ENCODE measurements around the gene POLD2. TPM values are rescaled to one million over a fixed set of nuclear protein-coding genes. Genes with fewer than 3 reads are reported as not detected.
A peak's percentile ranks its signal among the peaks of the same experiment; 100 is the strongest.

POLD2 gene
- total RNA-seq, 1 experiment from 2014 or later = 131 TPM

- WGBS (ENCODE audit: extremely low coverage, insufficient read length, low lambda C conversion rate) = no CpG with 5 or more reads among the region's 24 CpGs
Observed at GRCh38 chr7:44113764-44114354, 9.5 kb downstream of the POLD2 start.

More at GRCh38 chr7:44113764-44114354, 9.5 kb downstream of the POLD2 start:
- Histone ChIP-seq H4K20me1 (ENCODE audit: control insufficient read depth, insufficient read depth, insufficient read length) (no peaks in the 10 kb centered on the region), H3K23ac (ENCODE audit: insufficient read length, low read depth, low read length) (no peak overlapping the region), H3T11ph (ENCODE audit: low read length) (no peak overlapping the region), H4K8ac (replicated peaks; ENCODE audit: insufficient read length, low read depth, low read length) (no peak overlapping the region), H3K14ac (ENCODE audit: insufficient read depth, low read length) (no peak overlapping the region), H3K56ac (ENCODE audit: insufficient read length, low read depth, low read length) (no peak overlapping the region), H4K5ac (ENCODE audit: insufficient read length, low read depth, low read length) (no peak overlapping the region), H3K23me2 (ENCODE audit: insufficient read length, low read depth, low read length, poor library complexity, severe bottlenecking) (no peaks in the 10 kb centered on the region), H3K9me3 (ENCODE audit: control insufficient read depth, low read depth, low read length) (no peaks in the 10 kb centered on the region), H3K9ac (ENCODE audit: extremely low read depth, insufficient read length, low read length) (no peak overlapping the region), H3K18ac (ENCODE audit: insufficient read length, low read depth, low read length) (no peak overlapping the region), H2BK120ac (ENCODE audit: low read depth, low read length, poor library complexity, severe bottlenecking) (no peak overlapping the region), H2BK20ac (ENCODE audit: low read depth, low read length, poor library complexity, severe bottlenecking) (no peak overlapping the region), H3K27me3 (ENCODE audit: insufficient read depth, low read length) (no peaks in the 10 kb centered on the region), H3K79me1 (ENCODE audit: insufficient read depth, low read depth, low read length, poor library complexity, severe bottlenecking) (no peaks in the 10 kb centered on the region), H4K91ac (ENCODE audit: insufficient read length, low read depth, low read length) (no peak overlapping the region), H2BK5ac (ENCODE audit: insufficient read length, low read length) (no peak overlapping the region), H3K27ac (ENCODE audit: insufficient read length, low read depth, low read length) (no peak overlapping the region), H3K4me2 (ENCODE audit: insufficient read depth, insufficient read length, low read length) (no peak overlapping the region), H3K4ac (ENCODE audit: low read depth, low read length) (no peak overlapping the region), H2AK5ac (ENCODE audit: insufficient read length, low read length) (no peak overlapping the region), H3K79me2 (ENCODE audit: insufficient read depth, low read length) (no peaks in the 10 kb centered on the region), H3K4me1 (ENCODE audit: insufficient read depth, low read length) (no peaks in the 10 kb centered on the region), H2AFZ (ENCODE audit: low read length) (no peak overlapping the region), H2BK15ac (ENCODE audit: low read depth, low read length) (no peak overlapping the region), H2BK12ac (ENCODE audit: insufficient read length, low read depth, low read length) (no peak overlapping the region)
- Mint-ChIP-seq H3K9me3 (no peaks in the 10 kb centered on the region), H3K27ac (peak overlapping the region in 1 of 3 experiments; percentile 62; a peak in 1 of 7 replicates), H3K4me1 (0 out of 4 replicates have a peak, but pooled peaks cover 0 to 4% of the 10 kb centered on the region in 2 experiments), H3K4me3 (no peak overlapping the region), H3K27me3 (ENCODE audit: low read depth) (no peaks in the 10 kb centered on the region; the same call in 1 of the 2 replicates), H3K36me3 (ENCODE audit: insufficient read depth in 1 of 3, low read depth in 3 of 3) (peaks cover 26 to 70% (median 62%) of the 10 kb centered on the region in 3 experiments; a peak in 6 of 7 replicates)
- TF ChIP-seq CTCF (conservative IDR thresholded peaks at IDR 0.05) = no peak
- no peak for DNase-seq
